GM23248 (cell line): Measurements from ENCODE around the gene EMID1.

Source experiments
- EZH2 ChIP-seq: fragments of 200-600 bp; sonication (generic); IDR thresholded peaks from 2 replicates; pipeline ENCODE4 v1.6.1; 2018; ENCODE audit warnings: antibody characterized with exemption, mild to moderate bottlenecking; ENCODE audit not compliant: insufficient read depth, poor library complexity, severe bottlenecking
- EZH2phosphoT487 ChIP-seq: fragments of 200-600 bp; sonication (generic); IDR thresholded peaks from 2 replicates; pipeline ENCODE4 v1.6.1; 2018; ENCODE audit warnings: antibody characterized with exemption, moderate library complexity, mild to moderate bottlenecking, low read depth; ENCODE audit not compliant: insufficient read depth

DNA sequence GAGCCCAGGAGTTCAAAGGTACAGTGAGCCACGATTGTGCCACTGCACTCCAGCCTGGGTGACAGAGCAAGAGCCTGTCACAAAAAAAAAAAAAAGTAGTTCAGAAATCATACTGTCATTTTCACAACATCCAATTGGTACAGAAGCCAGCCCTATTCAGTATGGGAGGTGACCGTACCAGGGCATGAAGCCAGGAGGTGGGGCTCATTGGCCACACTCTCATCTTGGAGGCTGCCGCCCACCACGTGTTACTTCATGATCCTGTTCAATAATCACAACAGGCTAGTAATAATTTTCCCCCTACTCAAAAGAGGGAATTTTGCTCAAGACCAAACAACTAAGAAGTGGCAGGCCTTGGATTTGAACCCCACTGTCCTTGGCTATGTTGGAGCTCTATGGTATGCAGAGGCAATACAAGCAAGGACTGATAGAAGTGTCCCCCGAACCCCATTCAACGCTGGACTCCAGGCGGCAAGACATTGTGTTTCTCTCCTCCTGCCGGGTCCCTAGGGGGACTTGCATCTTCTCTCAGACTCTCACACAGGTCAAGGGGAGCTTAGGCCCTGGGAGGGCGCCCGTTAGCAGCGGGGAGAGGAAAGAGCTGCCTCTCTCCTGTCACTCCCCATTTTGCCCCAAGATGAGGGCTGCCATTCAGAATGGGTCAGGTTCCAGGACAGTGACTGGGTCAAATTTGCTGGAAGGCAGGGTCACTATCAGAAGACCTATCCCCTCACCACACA lies 40.2 kb upstream of the EMID1 start:
- TF ChIP-seq EZH2 (no peak), EZH2phosphoT487 (no peak)
